ENCODE measurements around the gene EXOSC2. TPM values are rescaled to one million over a fixed set of nuclear protein-coding genes. Genes with fewer than 3 reads are reported as not detected.
A peak's percentile ranks its signal among the peaks of the same experiment; 100 is the strongest.

EXOSC2 gene
- total and polyA plus RNA-seq, 2 of the 13 experiments (the other 11 are each of a cell fraction or from before 2014, with no cell fraction given) = 27.5 to 63.8 TPM

DNA sequence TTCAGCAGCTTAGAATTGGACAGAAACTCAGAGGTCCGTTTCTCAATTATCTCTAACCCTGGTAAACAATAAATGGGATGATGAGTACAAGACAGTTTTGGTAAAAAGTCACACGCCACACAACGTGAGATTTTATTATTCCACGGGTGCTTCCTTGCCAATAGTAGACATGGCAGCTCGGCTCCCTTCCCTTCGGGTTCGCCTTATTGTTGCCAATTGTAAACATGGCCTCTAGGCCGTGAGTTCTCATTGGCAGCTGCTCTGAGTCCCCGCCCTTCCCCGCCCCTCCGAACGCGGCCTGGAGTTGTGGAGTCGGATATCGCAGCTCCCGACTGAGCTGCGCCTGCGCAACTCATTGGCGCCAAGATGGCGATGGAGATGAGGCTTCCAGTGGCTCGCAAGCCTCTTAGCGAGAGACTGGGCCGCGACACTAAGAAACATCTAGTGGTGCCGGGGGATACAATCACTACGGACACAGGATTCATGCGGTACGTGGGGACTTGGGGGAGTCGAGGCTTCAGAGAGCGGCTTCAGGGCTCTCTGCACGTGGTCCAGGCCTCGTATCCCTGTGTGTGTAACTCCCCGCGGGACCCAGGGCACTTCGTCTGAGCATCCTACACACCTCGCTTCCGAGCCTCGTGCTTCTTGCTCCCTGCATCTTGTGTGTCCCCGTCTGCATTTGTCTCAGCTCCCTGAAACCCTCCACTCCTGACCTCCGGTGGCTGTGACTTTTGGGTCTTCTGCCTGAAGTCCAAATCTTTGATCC lies at the start of gene EXOSC2 (continued):
- TF ChIP-seq, protein P1, sequence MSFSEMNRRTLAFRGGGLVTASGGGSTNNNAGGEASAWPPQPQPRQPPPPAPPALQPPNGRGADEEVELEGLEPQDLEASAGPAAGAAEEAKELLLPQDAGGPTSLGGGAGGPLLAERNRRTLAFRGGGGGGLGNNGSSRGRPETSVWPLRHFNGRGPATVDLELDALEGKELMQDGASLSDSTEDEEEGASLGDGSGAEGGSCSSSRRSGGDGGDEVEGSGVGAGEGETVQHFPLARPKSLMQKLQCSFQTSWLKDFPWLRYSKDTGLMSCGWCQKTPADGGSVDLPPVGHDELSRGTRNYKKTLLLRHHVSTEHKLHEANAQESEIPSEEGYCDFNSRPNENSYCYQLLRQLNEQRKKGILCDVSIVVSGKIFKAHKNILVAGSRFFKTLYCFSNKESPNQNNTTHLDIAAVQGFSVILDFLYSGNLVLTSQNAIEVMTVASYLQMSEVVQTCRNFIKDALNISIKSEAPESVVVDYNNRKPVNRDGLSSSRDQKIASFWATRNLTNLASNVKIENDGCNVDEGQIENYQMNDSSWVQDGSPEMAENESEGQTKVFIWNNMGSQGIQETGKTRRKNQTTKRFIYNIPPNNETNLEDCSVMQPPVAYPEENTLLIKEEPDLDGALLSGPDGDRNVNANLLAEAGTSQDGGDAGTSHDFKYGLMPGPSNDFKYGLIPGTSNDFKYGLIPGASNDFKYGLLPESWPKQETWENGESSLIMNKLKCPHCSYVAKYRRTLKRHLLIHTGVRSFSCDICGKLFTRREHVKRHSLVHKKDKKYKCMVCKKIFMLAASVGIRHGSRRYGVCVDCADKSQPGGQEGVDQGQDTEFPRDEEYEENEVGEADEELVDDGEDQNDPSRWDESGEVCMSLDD (CRISPR knock-in tag; IDR thresholded peaks at IDR 0.05; ENCODE audit: borderline replicate concordance) = 0 out of 2 replicates have a peak, but pooled peaks have one; percentile 27
- peak; percentile 92; the same call in 1 of the 2 replicates for TF ChIP-seq ZNF232 (CRISPR knock-in tag; IDR thresholded peaks at IDR 0.05; ENCODE audit: borderline replicate concordance)
- TF ChIP-seq ZSCAN31 (CRISPR knock-in tag; IDR thresholded peaks at IDR 0.05; ENCODE audit: low read depth) = no peak; the same call in 1 of the 2 replicates
- 0 out of 2 replicates have a peak, but pooled peaks have one; percentile 56 for TF ChIP-seq KLF6 (CRISPR knock-in tag; IDR thresholded peaks at IDR 0.05)
- TF ChIP-seq ZNF44 (CRISPR knock-in tag; IDR thresholded peaks at IDR 0.05) = 0 out of 2 replicates have a peak, but pooled peaks have one; percentile 60
- 0 out of 2 replicates have a peak, but pooled peaks have one; percentile 34 for TF ChIP-seq ZNF510 (CRISPR knock-in tag; IDR thresholded peaks at IDR 0.05; ENCODE audit: low read depth)
- TF ChIP-seq, protein P2, sequence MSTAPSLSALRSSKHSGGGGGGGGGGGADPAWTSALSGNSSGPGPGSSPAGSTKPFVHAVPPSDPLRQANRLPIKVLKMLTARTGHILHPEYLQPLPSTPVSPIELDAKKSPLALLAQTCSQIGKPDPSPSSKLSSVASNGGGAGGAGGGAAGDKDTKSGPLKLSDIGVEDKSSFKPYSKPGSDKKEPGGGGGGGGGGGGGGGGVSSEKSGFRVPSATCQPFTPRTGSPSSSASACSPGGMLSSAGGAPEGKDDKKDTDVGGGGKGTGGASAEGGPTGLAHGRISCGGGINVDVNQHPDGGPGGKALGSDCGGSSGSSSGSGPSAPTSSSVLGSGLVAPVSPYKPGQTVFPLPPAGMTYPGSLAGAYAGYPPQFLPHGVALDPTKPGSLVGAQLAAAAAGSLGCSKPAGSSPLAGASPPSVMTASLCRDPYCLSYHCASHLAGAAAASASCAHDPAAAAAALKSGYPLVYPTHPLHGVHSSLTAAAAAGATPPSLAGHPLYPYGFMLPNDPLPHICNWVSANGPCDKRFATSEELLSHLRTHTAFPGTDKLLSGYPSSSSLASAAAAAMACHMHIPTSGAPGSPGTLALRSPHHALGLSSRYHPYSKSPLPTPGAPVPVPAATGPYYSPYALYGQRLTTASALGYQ (CRISPR knock-in tag; IDR thresholded peaks at IDR 0.05) = peak; percentile 76
- no peak for TF ChIP-seq NCOA2 (CRISPR knock-in tag; IDR thresholded peaks at IDR 0.05)
- no peak for TF ChIP-seq ATF3 (CRISPR knock-in tag; IDR thresholded peaks at IDR 0.05)
- no peak for TF ChIP-seq HIVEP1 (CRISPR knock-in tag; IDR thresholded peaks at IDR 0.05)
- no peak for TF ChIP-seq ZNF570 (CRISPR knock-in tag; IDR thresholded peaks at IDR 0.05; ENCODE audit: borderline replicate concordance)
- TF ChIP-seq ZZZ3 (CRISPR knock-in tag; IDR thresholded peaks at IDR 0.05; ENCODE audit: borderline replicate concordance) = 0 out of 2 replicates have a peak, but pooled peaks have one; percentile 65
- peak; percentile 70; the same call in 1 of the 2 replicates for TF ChIP-seq SP5 (CRISPR knock-in tag; IDR thresholded peaks at IDR 0.05; ENCODE audit: borderline replicate concordance, low read depth)
- peak; percentile 86 for TF ChIP-seq THAP11 (CRISPR knock-in tag; IDR thresholded peaks at IDR 0.05)
- TF ChIP-seq CEBPB (IDR thresholded peaks at IDR 0.05; ENCODE audit: borderline replicate concordance, low read depth, low read length) = no peak
- no peak for TF ChIP-seq ZNF101 (CRISPR knock-in tag; IDR thresholded peaks at IDR 0.05; ENCODE audit: borderline replicate concordance, low read depth)
- no peak for TF ChIP-seq AGO1 (IDR thresholded peaks at IDR 0.05; ENCODE audit: low read depth, low read length, poor library complexity, severe bottlenecking)
- TF ChIP-seq YEATS4 (CRISPR knock-in tag; IDR thresholded peaks at IDR 0.05; ENCODE audit: borderline replicate concordance) = peak; percentile 91
- no peak for TF ChIP-seq ZNF589 (CRISPR knock-in tag; conservative IDR thresholded peaks at IDR 0.05)
- peak; percentile 81; the same call in 1 of the 2 replicates for TF ChIP-seq EEA1 (CRISPR knock-in tag; IDR thresholded peaks at IDR 0.05; ENCODE audit: borderline replicate concordance)
- peak; percentile 57; the same call in 1 of the 2 replicates for TF ChIP-seq MXD3 (CRISPR knock-in tag; IDR thresholded peaks at IDR 0.05)
- TF ChIP-seq MTERF4 (CRISPR knock-in tag; IDR thresholded peaks at IDR 0.05) = peak; percentile 84; the same call in 1 of the 2 replicates
- TF ChIP-seq ZNF331 (CRISPR knock-in tag; IDR thresholded peaks at IDR 0.05) = peak; percentile 42; the same call in 1 of the 2 replicates
